ENCODE data around the gene SEMA4A. TPM values are rescaled to one million over a fixed set of nuclear protein-coding genes. Genes with fewer than 3 reads are reported as not detected.
"Not testable (repeated sequence)": the region's sequence is repeated elsewhere in the genome, so short reads cannot be mapped to it uniquely, and the experiment has no call there.

SEMA4A gene
- polyA plus RNA-seq, 6 donors from 2014 or later = 23.3 to 37.3 (median 29.5) TPM

DNA sequence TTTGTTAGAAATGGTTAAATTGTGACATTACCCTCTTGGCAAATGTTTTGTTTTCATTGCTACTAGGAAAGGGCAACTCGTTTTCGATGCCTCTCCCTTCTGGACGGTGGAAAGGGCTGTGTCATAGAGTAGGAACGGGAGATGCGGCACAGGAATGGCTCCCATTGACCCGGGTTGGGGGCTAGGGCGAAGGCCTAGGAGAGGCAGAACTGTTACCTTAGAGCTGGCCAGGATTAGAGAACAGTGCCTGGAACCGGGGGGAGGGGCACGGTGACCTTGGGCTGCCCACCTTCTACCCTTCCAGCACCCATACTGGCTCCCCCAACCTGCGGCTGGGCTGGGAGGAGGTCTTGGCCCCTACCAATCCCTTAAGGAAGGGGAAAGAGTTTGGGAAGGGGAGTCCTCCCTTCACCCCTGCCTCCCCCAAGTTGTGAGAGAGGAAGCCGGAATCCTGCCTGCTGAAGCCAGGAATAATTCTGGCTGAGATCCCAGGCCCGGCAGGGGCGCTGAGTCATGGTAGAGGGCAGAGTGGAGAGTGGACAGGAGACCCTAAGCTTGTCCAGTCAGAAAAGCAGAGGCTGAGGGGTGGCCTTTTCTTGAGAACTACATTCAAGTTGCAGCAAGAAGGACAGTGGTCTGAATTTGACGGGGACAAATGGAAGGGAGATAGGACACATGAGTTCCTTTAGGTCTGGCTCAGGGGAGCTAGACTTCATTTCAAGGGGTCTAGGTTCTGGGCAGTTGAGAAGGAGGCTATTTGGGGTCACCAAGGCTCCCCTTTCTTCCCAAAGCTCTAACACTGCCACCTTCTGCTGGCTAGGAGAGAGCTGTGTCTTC is 30.6 kb upstream of the SEMA4A start:
- ATAC-seq (ENCODE audit: low read depth in 2 of 2) = no peak
- Mint-ChIP-seq H3K36me3 (no peaks in the 10 kb centered on the region), H3K27ac (peak overlapping the region in 4 of 6 donors; percentile 70 to 91 (median 84)), H3K27me3 (peaks cover 31 to 52% (median 47%) of the 10 kb centered on the region in 3 donors), H3K4me1 (peaks cover 11 to 23% (median 12%) of the 10 kb centered on the region in 3 donors), H3K4me3 (no peak overlapping the region), H3K9me3 (no peaks in the 10 kb centered on the region)
- DNase-seq = no peak

DNA sequence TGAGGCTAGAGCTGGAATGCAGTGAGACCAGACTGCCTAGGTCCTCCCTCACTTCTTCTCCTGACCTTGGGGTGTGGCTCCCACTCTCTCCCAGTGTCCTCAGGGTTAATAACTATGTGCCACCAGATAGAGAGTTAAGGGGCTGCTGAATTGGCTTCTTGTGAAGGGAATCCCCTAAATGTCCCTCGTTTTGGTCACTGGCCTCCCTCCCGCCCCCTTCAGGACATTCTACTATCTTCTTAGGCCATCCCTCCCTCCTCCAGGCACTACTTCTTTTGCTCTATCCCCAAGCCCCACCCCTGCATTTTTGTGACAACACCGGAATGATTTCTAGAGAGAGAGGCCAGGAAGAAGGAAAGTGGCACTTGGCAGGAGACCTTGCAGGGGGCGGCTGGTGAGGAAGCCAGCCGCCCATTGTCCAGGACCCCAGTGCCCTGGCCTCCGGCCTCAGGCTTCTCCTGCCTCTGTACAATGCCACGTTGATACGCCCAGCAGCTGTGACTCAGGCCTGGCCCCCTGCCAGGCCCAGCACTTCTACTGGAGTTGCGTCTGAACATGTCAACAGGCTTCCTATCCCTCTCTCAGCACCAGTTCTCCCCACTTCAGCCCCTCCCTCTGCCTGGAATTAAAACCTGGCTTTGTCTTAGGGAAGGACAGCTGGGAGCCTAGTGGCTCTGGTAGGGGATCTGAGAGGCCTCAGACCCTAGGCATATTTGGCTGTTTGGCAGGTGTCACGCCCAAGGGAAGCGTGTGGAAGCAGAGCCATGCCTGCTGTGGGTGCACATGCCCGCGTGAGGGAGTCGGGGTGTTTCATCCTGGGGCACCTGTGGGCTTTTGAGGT is 29.8 kb upstream of the SEMA4A start:
- H3K4me3 Mint-ChIP-seq = no peak overlapping the region
- no peaks in the 10 kb centered on the region for H3K36me3 Mint-ChIP-seq
- no peaks in the 10 kb centered on the region for H3K9me3 Mint-ChIP-seq
- H3K27ac Mint-ChIP-seq = peak overlapping the region in 4 of 6 donors; percentile 11 to 70 (median 26)
- peaks cover 11 to 23% (median 14%) of the 10 kb centered on the region in 3 donors for H3K4me1 Mint-ChIP-seq
- peak; percentile 14 to 15 for ATAC-seq (ENCODE audit: low read depth in 2 of 2)
- DNase-seq = no peak
- H3K27me3 Mint-ChIP-seq = peaks cover 27 to 46% (median 41%) of the 10 kb centered on the region in 3 donors

DNA sequence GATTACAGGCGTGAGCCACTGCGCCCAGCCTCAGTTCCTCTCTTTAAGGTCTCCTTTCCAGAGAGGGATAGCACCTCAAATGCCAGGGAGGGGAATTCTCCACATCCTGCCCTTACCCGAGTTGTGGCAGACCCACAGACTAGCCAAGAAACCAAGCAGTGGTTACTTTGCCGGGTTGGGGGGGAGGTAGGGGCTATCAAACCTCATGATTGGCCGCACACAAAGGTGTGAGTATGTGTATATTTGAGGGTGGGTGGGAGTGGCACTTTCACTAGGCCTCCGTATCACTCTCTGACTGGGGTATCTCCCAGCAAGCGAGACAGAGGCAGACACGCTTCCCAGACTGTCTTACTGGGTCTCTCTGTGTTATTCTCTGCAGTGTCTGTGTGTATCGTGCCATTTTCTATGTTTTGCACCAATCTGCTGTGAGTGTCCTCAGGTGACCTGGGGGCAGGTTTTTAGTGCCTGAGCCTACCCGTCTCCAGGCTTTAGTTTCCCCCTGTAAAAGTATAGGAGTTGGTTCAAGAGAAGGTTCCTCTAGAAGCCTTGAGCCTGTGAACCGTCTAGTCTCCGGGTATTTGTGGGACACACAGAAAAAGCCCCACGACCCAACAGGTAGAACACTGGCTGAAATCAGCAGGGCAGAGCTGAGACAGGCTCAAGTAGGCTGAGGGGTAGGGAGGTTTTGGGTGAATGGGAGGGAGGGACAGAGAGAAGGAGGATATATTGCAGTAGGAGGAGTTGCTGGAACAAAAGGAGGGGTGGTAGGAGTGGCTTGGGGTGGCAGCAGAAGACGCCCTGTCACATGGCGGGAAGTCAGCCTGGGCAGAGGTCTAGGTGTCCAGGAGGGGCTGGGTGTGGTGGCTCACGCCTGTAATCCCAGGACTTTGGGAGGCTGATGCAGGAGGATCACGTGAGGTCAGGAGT is 28.6 kb upstream of the SEMA4A start:
- peaks cover 11 to 20% (median 14%) of the 10 kb centered on the region in 3 donors for H3K4me1 Mint-ChIP-seq
- peak in 1 of 2 donors; percentile 9 for ATAC-seq (ENCODE audit: low read depth in 2 of 2)

DNA sequence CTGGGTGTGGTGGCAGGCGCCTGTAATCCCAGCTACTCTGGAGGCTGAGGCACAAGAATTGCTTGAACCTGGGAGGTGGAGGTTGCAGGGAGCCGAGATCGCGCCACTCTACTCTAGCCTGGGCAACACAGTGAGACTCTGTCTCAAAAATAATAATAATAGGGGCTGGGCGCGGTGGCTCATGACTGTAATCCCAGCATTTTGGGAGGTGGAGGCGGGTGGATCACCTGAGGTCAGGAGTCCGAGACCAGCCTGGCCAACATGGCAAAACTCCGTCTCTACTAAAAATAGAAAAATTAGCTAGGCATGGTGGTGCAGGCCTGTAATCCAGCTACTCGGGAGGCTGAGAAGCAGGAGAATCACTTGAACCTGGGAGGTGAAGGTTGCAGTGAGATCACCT is 27.8 kb upstream of the SEMA4A start:
- Mint-ChIP-seq H3K27ac (peak overlapping the region in 3 of 6 donors; percentile 18 to 93 (median 70)), H3K4me1 (peaks cover 14 to 22% (median 15%) of the 10 kb centered on the region in 3 donors), H3K27me3 (peaks cover 27 to 53% (median 30%) of the 10 kb centered on the region in 3 donors)
- not testable (repeated sequence) for DNase-seq; H3K36me3 Mint-ChIP-seq; ATAC-seq (ENCODE audit: low read depth in 2 of 2); H3K9me3 Mint-ChIP-seq; H3K4me3 Mint-ChIP-seq

More for the DNA sequence above, 28.6 kb upstream of the SEMA4A start:
- Mint-ChIP-seq H3K27me3 (peaks cover 24 to 55% (median 37%) of the 10 kb centered on the region in 3 donors), H3K27ac (peak overlapping the region in 4 of 6 donors; percentile 67 to 93 (median 75)), H3K4me3 (no peak overlapping the region), H3K9me3 (no peaks in the 10 kb centered on the region), H3K36me3 (no peaks in the 10 kb centered on the region)
- DNase-seq = no peak

DNA sequence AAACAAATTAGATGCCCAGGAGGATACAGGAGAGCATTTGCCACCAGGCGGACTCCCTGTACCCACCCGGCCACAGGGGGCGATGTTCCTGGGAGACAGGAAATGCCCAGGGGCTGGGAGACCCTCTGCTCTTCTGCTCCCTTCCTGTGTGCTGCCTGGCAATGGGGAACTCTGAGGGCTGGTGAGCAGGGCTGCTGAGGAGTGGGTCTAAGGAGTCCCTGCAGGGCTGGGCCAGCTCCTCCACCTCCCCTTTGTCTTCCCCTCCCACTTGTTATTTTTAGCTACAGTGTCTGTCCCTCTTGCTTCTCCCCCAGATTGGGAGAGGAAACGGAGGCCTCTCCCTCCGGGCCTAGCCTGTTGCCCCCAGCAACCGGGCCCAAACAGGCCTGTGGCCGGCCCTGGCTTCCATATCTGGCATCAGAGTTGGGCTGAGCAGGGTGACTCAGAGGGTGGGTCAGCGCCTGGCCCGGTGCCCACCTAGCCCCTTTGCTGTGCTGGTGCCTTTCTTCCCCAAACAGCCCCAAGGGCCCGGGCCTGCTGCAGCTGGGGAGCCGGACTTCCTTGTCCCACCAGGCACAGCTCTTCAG is 27.2 kb upstream of the SEMA4A start:
- peaks cover 25 to 50% (median 28%) of the 10 kb centered on the region in 3 donors for H3K27me3 Mint-ChIP-seq
- peaks cover 14 to 22% (median 15%) of the 10 kb centered on the region in 3 donors for H3K4me1 Mint-ChIP-seq
- no peaks in the 10 kb centered on the region for H3K9me3 Mint-ChIP-seq
- peak overlapping the region in 3 of 6 donors; percentile 11 to 84 (median 77) for H3K27ac Mint-ChIP-seq
- H3K4me3 Mint-ChIP-seq = no peak overlapping the region
- DNase-seq (no peak), ATAC-seq (ENCODE audit: low read depth in 2 of 2) (no peak)
- H3K36me3 Mint-ChIP-seq = no peaks in the 10 kb centered on the region

DNA sequence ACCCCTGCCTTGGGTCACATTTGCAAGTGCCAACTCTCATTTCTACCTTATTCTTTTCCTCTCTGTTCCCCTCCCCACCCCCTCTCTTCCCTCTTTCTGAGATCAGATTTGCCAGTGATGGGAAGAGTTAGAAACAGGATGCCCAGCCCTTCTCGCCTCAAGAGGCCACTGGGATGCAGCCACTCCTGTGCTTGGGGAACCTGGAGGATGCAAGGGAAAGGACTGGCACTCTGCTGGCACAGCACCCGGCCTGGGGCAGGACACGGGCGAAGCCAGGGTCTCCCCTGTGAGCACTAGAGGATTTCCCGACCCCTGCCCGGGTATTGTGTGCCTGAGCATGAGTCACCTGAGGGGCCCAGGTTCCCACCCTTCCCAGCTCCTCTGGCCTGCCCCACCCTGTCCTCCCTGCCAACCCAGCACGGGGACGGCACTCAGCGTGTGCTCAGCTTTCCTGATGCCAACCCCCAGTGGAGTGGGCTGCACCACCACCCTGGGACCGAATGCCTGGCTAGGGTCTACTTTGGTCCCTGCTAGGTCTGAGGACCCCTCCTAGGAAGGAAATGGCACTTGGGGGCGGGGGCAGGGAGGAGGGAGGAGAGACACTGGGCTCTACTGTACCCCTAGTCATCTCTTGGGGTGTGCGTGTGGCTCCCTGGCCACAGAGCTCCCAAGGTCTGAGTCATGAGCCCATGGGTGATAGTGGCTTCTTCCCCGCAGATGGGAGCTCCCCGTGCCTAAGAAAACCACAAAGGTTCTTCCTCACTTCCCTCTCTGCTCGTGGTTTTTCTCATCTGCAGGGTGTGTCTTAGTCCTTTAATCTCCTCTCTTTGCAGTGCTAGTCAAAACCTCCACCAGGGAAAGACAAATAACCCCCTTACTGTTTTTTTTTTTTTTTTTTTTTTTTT is 26.5 kb upstream of the SEMA4A start:
- H3K36me3 Mint-ChIP-seq = no peaks in the 10 kb centered on the region
- peaks cover 22 to 50% (median 25%) of the 10 kb centered on the region in 3 donors for H3K27me3 Mint-ChIP-seq
- DNase-seq (peak; percentile 39), ATAC-seq (ENCODE audit: low read depth in 2 of 2) (peak; percentile 40 to 44)
- H3K9me3 Mint-ChIP-seq = no peaks in the 10 kb centered on the region
- peaks cover 14 to 22% (median 15%) of the 10 kb centered on the region in 3 donors for H3K4me1 Mint-ChIP-seq
- H3K4me3 Mint-ChIP-seq = no peak overlapping the region
- peak overlapping the region in 5 of 6 donors; percentile 11 to 94 (median 77) for H3K27ac Mint-ChIP-seq

DNA sequence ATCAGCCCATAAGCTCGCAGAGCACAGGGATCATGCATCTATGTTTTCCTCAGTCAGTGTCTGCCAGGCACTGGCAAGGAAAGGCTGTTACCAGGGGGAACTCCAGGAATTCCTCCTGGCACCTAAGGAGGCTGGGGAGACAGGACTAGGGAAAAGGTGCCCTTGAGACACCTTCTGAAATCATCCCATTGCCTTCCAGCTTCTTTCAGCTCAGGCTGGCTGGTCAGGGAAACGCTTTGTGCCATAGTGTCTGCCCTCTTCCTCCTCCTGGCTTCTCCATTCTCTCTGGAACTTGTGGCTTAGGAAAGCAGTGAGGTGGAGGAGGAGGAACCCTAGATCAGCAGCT is 25.1 kb upstream of the SEMA4A start:
- Mint-ChIP-seq H3K4me1 (peaks cover 11 to 22% (median 14%) of the 10 kb centered on the region in 3 donors), H3K36me3 (no peaks in the 10 kb centered on the region), H3K9me3 (no peaks in the 10 kb centered on the region), H3K27ac (peak overlapping the region in 2 of 6 donors; percentile 26 to 77), H3K27me3 (peaks cover 9 to 38% (median 17%) of the 10 kb centered on the region in 3 donors), H3K4me3 (no peak overlapping the region)
- DNase-seq (no peak), ATAC-seq (ENCODE audit: low read depth in 2 of 2) (no peak)

DNA sequence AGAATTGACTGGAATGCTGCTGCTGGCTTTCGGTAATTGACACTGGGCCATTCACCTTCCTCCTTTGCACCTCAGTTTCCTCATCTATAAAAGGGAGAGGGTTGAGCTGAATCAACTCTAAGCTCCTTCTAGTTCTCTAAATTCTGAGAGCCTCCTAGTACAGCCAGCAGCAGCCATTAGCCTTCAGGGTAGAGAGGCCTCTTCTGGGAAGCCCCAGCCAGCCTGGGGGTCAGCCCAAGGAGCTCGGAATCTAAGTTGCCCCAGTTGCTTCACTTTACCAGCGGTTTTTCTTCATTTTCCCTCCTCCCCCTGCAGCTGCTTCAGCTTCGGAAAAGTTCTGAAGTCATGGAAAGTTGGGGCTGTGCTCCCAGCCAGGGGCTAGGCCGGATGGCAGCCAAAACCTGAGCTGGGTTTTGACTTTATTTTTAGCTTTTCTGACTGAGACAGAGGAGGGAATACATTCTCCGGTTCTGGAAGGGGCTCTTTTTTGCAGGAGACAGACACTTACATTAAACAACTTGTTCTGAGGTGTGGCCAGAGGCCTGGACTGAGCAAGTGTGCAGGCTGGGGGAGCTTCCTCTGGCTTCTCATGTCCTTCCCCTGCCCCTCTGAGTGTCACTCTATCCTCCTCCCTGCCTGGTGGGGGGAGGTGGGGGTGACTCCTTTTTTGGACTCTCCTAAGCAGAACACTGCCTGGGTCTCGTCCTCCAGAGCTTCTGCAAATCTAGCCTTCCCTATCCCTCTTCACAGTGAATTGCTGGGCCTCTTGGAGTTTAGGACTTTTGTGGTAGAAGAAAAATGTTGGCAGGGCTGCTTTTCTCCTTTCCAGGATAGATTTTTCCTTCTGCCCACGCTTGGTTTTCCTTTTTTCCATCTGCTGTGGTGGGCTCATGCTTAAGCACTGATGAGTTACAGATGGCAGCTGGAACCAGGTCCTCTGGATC is 24.5 kb upstream of the SEMA4A start:
- Mint-ChIP-seq H3K4me1 (peaks cover 4 to 17% (median 14%) of the 10 kb centered on the region in 3 donors), H3K36me3 (no peaks in the 10 kb centered on the region), H3K9me3 (no peaks in the 10 kb centered on the region), H3K27ac (peak overlapping the region in 3 of 6 donors; percentile 56 to 93 (median 77)), H3K27me3 (peaks cover 2 to 35% (median 14%) of the 10 kb centered on the region in 3 donors), H3K4me3 (peak overlapping the region in 1 of 8 donors; percentile 60)
- ATAC-seq (ENCODE audit: low read depth in 2 of 2) = no peak
- DNase-seq = no peak

DNA sequence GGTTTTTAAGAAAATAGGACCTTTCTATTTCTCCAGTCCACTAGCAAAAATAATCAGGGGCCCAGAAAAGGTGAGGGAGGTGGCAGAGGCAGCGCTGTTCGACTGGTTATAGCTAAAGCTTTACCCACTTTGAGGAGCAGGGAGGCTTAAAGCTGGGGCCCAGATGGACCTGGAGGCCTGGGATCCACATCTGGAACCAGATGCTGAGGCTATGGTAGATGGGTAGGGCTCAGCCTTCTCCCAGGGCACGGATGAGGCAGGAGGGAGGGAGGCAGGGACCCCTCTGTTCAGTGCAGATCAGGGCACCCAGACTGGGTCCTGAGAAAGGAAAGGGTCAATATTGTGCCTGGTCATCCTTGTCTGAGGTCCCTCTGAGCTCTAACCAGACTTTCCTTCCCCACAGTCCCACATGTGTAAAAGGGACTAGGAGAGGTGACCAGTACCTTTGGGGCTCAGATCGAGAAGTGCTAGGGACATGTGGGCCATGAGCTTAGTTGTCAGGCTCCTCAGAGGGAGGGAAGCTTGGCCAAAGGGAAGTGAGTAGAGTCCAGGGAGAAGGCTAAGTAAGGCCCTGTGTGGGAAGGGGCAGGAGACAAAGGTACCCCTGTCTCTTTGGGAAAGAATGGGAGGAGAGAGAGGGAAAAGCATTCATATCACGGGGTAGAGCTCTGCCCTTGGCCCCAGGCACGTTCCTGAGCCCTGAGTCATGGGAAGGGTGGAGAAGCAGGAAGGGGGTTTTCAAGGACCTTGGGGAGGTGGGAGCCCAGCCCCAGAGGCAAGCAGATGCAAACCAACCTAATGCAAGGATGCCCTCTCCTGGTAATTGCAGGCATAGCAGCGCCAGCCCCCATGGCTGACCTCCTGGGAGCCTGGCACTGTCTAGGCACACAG is 23.5 kb upstream of the SEMA4A start:
- Mint-ChIP-seq H3K4me1 (peaks cover 4 to 14% (median 14%) of the 10 kb centered on the region in 3 donors), H3K27ac (peak overlapping the region; percentile 21 to 95 (median 80)), H3K36me3 (no peaks in the 10 kb centered on the region), H3K4me3 (no peak overlapping the region), H3K27me3 (peaks cover 0 to 40% (median 14%) of the 10 kb centered on the region in 3 donors), H3K9me3 (no peaks in the 10 kb centered on the region)
- ATAC-seq (ENCODE audit: low read depth in 2 of 2) (peak; percentile 51 to 78), DNase-seq (peak; percentile 73)

DNA sequence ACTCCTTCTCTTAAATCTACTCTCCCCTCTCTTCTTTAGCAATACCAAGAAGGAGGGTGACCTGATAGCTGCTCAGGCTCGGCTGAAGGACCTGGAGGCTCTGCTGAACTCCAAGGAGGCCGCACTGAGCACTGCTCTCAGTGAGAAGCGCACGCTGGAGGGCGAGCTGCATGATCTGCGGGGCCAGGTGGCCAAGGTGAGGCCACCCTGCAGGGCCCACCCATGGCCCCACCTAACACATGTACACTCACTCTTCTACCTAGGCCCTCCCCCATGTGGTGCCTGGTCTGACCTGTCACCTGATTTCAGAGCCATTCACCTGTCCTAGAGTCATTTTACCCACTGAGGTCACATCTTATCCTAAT is 22.8 kb upstream of the SEMA4A start:
- Mint-ChIP-seq H3K4me1 (peaks cover 4 to 14% (median 14%) of the 10 kb centered on the region in 3 donors), H3K27me3 (peaks cover 0 to 39% (median 14%) of the 10 kb centered on the region in 3 donors), H3K36me3 (no peaks in the 10 kb centered on the region), H3K27ac (peak overlapping the region in 3 of 6 donors; percentile 77 to 95 (median 94)), H3K4me3 (no peak overlapping the region), H3K9me3 (no peaks in the 10 kb centered on the region)
- DNase-seq = no peak
- no peak for ATAC-seq (ENCODE audit: low read depth in 2 of 2)
